Fibroblast of skin of abdomen (primary cell): ENCODE data around the gene PPP3R2. TPM values are rescaled to one million over a fixed set of nuclear protein-coding genes. Genes with fewer than 3 reads are reported as not detected.
A peak's percentile ranks its signal among the peaks of the same experiment; 100 is the strongest.

Experiments
- DNase-seq: peaks from one replicate; pipeline ENCODE4 v3.0.0-alpha.2; 2013
- polyA plus RNA-seq, 2 experiments: library from polyadenylated mRNA; unstranded; fragments of 120-200 nt; gene quantifications; one replicate each; pipeline ENCODE4 v1.2.1, GENCODE V29; 2013; ENCODE audit not compliant: insufficient read length in 2 of 2

The PPP3R2 gene
- polyA plus RNA-seq (2013, experiment 1 of 2; ENCODE audit: insufficient read length) = not detected
- polyA plus RNA-seq (2013, experiment 2 of 2; ENCODE audit: insufficient read length) = not detected

GRCh38 chr9:101594796-101595195 is at the start of gene PPP3R2:
PPP3R2 (minus strand) TSS chr9:101594969; CDS start chr9:101594921, 48 bp downstream.
- no peak for DNase-seq

GRCh38 chr9:101639785-101640665 is 45.3 kb upstream of the PPP3R2 start:
- DNase-seq = peak; percentile 13

- peak; percentile 32 for DNase-seq
Observed at GRCh38 chr9:101639311-101639710, 44.5 kb upstream of the PPP3R2 start.

GRCh38 chr9:101636247-101636646 is 41.5 kb upstream of the PPP3R2 start:
- DNase-seq = no peak

- no peak for DNase-seq
Observed at GRCh38 chr9:101635473-101635872, 40.7 kb upstream of the PPP3R2 start.

GRCh38 chr9:101634741-101635409 is 40.1 kb upstream of the PPP3R2 start:
- no peak for DNase-seq

- no peak for DNase-seq
Observed at GRCh38 chr9:101632611-101633010, 37.8 kb upstream of the PPP3R2 start.

- no peak for DNase-seq
Observed at GRCh38 chr9:101631892-101632291, 37.1 kb upstream of the PPP3R2 start.

- no peak for DNase-seq
Observed at GRCh38 chr9:101629636-101630035, 34.9 kb upstream of the PPP3R2 start.

- DNase-seq = peak; percentile 48
Observed at GRCh38 chr9:101628173-101628572, 33.4 kb upstream of the PPP3R2 start.

- DNase-seq = no peak
Observed at GRCh38 chr9:101626295-101626694, 31.5 kb upstream of the PPP3R2 start.

GRCh38 chr9:101625876-101626275 is 31.1 kb upstream of the PPP3R2 start:
- DNase-seq = peak; percentile 57

GRCh38 chr9:101620452-101620851 is 25.7 kb upstream of the PPP3R2 start:
- DNase-seq = no peak

GRCh38 chr9:101618698-101619097 is 23.9 kb upstream of the PPP3R2 start:
- peak; percentile 40 for DNase-seq

GRCh38 chr9:101605547-101605946 is 10.8 kb upstream of the PPP3R2 start:
- DNase-seq = no peak

- DNase-seq = no peak
Observed at GRCh38 chr9:101604296-101604695, 9.5 kb upstream of the PPP3R2 start.

GRCh38 chr9:101601904-101602765 is 7.4 kb upstream of the PPP3R2 start:
- peak; percentile 47 for DNase-seq

- DNase-seq = no peak
Observed at GRCh38 chr9:101593345-101593744, 1.4 kb downstream of the PPP3R2 start.

GRCh38 chr9:101592788-101593187 is 2.0 kb downstream of the PPP3R2 start:
- no peak for DNase-seq

- no peak for DNase-seq
Observed at GRCh38 chr9:101591787-101592446, 2.9 kb downstream of the PPP3R2 start.

- DNase-seq = no peak
Observed at GRCh38 chr9:101590901-101591300, 3.9 kb downstream of the PPP3R2 start.

- DNase-seq = peak; percentile 74
Observed at GRCh38 chr9:101590074-101590473, 4.7 kb downstream of the PPP3R2 start.
